H9 (cell line): ENCODE data around the gene RGS6. TPM values are rescaled to one million over a fixed set of nuclear protein-coding genes. Genes with fewer than 3 reads are reported as not detected.

Experiments used
- DNase-seq: peaks from one replicate; pipeline ENCODE4 v3.0.0-alpha.2; 2017
- H2AFZ ChIP-seq: one replicate; pipeline ENCODE4 v1.6.1; 2013; ENCODE audit warnings: mild to moderate bottlenecking, low read length, control low read depth, moderate library complexity
- H2AK5ac ChIP-seq: 2 replicates; pipeline ENCODE4 v1.6.1; 2013; ENCODE audit warnings: low read length, control low read depth, mixed read lengths; ENCODE audit not compliant: insufficient read length
- H2BK120ac ChIP-seq: one replicate; pipeline ENCODE4 v1.6.1; 2013; ENCODE audit warnings: low read depth, mild to moderate bottlenecking, low read length, control low read depth, inconsistent platforms; ENCODE audit not compliant: poor library complexity, severe bottlenecking
- H2BK12ac ChIP-seq: 2 replicates; pipeline ENCODE4 v1.6.1; 2013; ENCODE audit warnings: low read length, control low read depth, mixed read lengths, low read depth; ENCODE audit not compliant: insufficient read length
- H2BK15ac ChIP-seq: 2 replicates; pipeline ENCODE4 v1.6.1; 2013; ENCODE audit warnings: low read depth, low read length, control low read depth
- H2BK20ac ChIP-seq: one replicate; pipeline ENCODE4 v1.6.1; 2013; ENCODE audit warnings: low read depth, mild to moderate bottlenecking, low read length, control low read depth, inconsistent platforms; ENCODE audit not compliant: poor library complexity, severe bottlenecking
- H2BK5ac ChIP-seq: 2 replicates; pipeline ENCODE4 v1.6.1; 2013; ENCODE audit warnings: low read length, control low read depth, mixed read lengths; ENCODE audit not compliant: insufficient read length
- H3K14ac ChIP-seq: 2 replicates; pipeline ENCODE4 v1.6.1; 2013; ENCODE audit warnings: low read length, control low read depth; ENCODE audit not compliant: insufficient read depth
- H3K18ac ChIP-seq: 2 replicates; pipeline ENCODE4 v1.6.1; 2013; ENCODE audit warnings: low read depth, mild to moderate bottlenecking, mixed read lengths, low read length, control low read depth; ENCODE audit not compliant: insufficient read length
- H3K23ac ChIP-seq: 2 replicates; pipeline ENCODE4 v1.6.1; 2013; ENCODE audit warnings: low read length, control low read depth, mixed read lengths, low read depth; ENCODE audit not compliant: insufficient read length
- H3K23me2 ChIP-seq: 2 replicates; pipeline ENCODE4 v1.6.1; 2013; ENCODE audit warnings: low read depth, mild to moderate bottlenecking, mixed read lengths, low read length, control low read depth; ENCODE audit not compliant: insufficient read length, poor library complexity, severe bottlenecking
- H3K27ac ChIP-seq: 2 replicates; pipeline ENCODE4 v1.5.1; 2013; ENCODE audit warnings: low read length, control low read depth, mixed read lengths, low read depth; ENCODE audit not compliant: insufficient read length
- H3K27me3 ChIP-seq: 2 replicates; pipeline ENCODE4 v1.6.1; 2013; ENCODE audit warnings: low read length, control low read depth, inconsistent platforms; ENCODE audit not compliant: insufficient read depth
- H3K4ac ChIP-seq: 2 replicates; pipeline ENCODE4 v1.6.1; 2013; ENCODE audit warnings: low read depth, mild to moderate bottlenecking, control low read depth, inconsistent platforms, low read length, moderate library complexity
- H3K4me1 ChIP-seq: 2 replicates; pipeline ENCODE4 v1.6.1; 2013; ENCODE audit warnings: low read length, control low read depth, inconsistent platforms; ENCODE audit not compliant: insufficient read depth
- H3K4me2 ChIP-seq: 2 replicates; pipeline ENCODE4 v1.6.1; 2013; ENCODE audit warnings: low read length, control low read depth, mixed read lengths; ENCODE audit not compliant: insufficient read length, insufficient read depth
- H3K56ac ChIP-seq: 2 replicates; pipeline ENCODE4 v1.6.1; 2013; ENCODE audit warnings: low read depth, mild to moderate bottlenecking, mixed read lengths, low read length, control low read depth; ENCODE audit not compliant: insufficient read length
- H3K79me1 ChIP-seq: 2 replicates; pipeline ENCODE4 v1.6.1; 2013; ENCODE audit warnings: low read depth, mild to moderate bottlenecking, moderate library complexity, low read length, control low read depth, inconsistent platforms; ENCODE audit not compliant: insufficient read depth, poor library complexity, severe bottlenecking
- H3K79me2 ChIP-seq: 2 replicates; pipeline ENCODE4 v1.6.1; 2013; ENCODE audit warnings: low read length, control low read depth, inconsistent platforms; ENCODE audit not compliant: insufficient read depth
- H3K9ac ChIP-seq: 2 replicates; pipeline ENCODE4 v1.6.1; 2013; ENCODE audit warnings: low read length, control low read depth, mixed read lengths; ENCODE audit not compliant: insufficient read length; ENCODE audit errors: extremely low read depth
- H3K9me3 ChIP-seq: one replicate; pipeline ENCODE4 v1.6.1; 2013; ENCODE audit warnings: low read depth, low read length, inconsistent platforms; ENCODE audit not compliant: control insufficient read depth
- H3T11ph ChIP-seq: one replicate; pipeline ENCODE4 v1.6.1; 2013; ENCODE audit warnings: mild to moderate bottlenecking, low read length, control low read depth, inconsistent platforms
- H4K20me1 ChIP-seq: one replicate; pipeline ENCODE4 v1.6.1; 2013; ENCODE audit not compliant: control insufficient read depth, insufficient read length, insufficient read depth
- H4K5ac ChIP-seq: 2 replicates; pipeline ENCODE4 v1.6.1; 2013; ENCODE audit warnings: low read depth, mild to moderate bottlenecking, mixed read lengths, low read length, control low read depth; ENCODE audit not compliant: insufficient read length
- H4K8ac ChIP-seq: replicated peaks from 2 replicates; pipeline ENCODE4 v1.6.1; 2013; ENCODE audit warnings: low read length, control low read depth, mixed read lengths, low read depth; ENCODE audit not compliant: insufficient read length
- H4K91ac ChIP-seq: 2 replicates; pipeline ENCODE4 v1.6.1; 2013; ENCODE audit warnings: low read depth, mild to moderate bottlenecking, moderate library complexity, mixed read lengths, low read length, control low read depth; ENCODE audit not compliant: insufficient read length
- H3K27ac Mint-ChIP-seq, 3 experiments: 2 replicates in 2 of 3; 3 replicates in 1 of 3; pipeline ENCODE4 v1.8.0; 2020 to 2021; ENCODE audit warnings: mixed read lengths in 3 of 3, mild to moderate bottlenecking in 1 of 3, moderate library complexity in 1 of 3
- H3K27me3 Mint-ChIP-seq: 2 replicates; pipeline ENCODE4 v1.8.0; 2021; ENCODE audit warnings: low read depth, mild to moderate bottlenecking, moderate library complexity, mixed read lengths
- H3K36me3 Mint-ChIP-seq, 3 experiments: 2 replicates in 2 of 3; 3 replicates in 1 of 3; pipeline ENCODE4 v1.8.0; 2020 to 2021; ENCODE audit warnings: low read depth in 3 of 3, mixed read lengths in 3 of 3; ENCODE audit not compliant: insufficient read depth in 1 of 3
- H3K4me1 Mint-ChIP-seq, 2 experiments: 2 replicates each; pipeline ENCODE4 v1.8.0; 2020; ENCODE audit warnings: mixed read lengths in 2 of 2
- H3K4me3 Mint-ChIP-seq, 2 experiments: 2 replicates in 1 of 2; 3 replicates in 1 of 2; pipeline ENCODE4 v1.8.0; 2020 to 2021; ENCODE audit warnings: mild to moderate bottlenecking in 2 of 2, mixed read lengths in 2 of 2, moderate library complexity in 1 of 2
- H3K9me3 Mint-ChIP-seq, 2 experiments: 2 replicates in 1 of 2; 3 replicates in 1 of 2; pipeline ENCODE4 v1.8.0; 2020; ENCODE audit warnings: mild to moderate bottlenecking in 2 of 2, mixed read lengths in 2 of 2, moderate library complexity in 1 of 2
- WGBS: extraction: QIAGEN DNeasy Blood & Tissue Kit; methylation state at CpG from one replicate; pipeline ENCODE4 v1.1.7; 2013; ENCODE audit warnings: missing lambda C conversion rate, low lambda C conversion rate, mixed read lengths; ENCODE audit not compliant: insufficient read length; ENCODE audit errors: extremely low coverage; 5-methylcytosine and 5-hydroxymethylcytosine counted together
- total RNA-seq: library from RNA; stranded (reverse); gene quantifications from 2 replicates; pipeline ENCODE4 v1.2.1, GENCODE V29; 2021
- TF ChIP-seq, protein P1 (sequence below): fragments of 200-600 bp; sonication (generic); conservative IDR thresholded peaks from 3 replicates; pipeline ENCODE4 v1.8.0; 2021; ENCODE audit warnings: antibody characterized with exemption, mild to moderate bottlenecking

Gene RGS6
- total RNA-seq, 1 experiment from 2014 or later = 3.0 TPM

DNA sequence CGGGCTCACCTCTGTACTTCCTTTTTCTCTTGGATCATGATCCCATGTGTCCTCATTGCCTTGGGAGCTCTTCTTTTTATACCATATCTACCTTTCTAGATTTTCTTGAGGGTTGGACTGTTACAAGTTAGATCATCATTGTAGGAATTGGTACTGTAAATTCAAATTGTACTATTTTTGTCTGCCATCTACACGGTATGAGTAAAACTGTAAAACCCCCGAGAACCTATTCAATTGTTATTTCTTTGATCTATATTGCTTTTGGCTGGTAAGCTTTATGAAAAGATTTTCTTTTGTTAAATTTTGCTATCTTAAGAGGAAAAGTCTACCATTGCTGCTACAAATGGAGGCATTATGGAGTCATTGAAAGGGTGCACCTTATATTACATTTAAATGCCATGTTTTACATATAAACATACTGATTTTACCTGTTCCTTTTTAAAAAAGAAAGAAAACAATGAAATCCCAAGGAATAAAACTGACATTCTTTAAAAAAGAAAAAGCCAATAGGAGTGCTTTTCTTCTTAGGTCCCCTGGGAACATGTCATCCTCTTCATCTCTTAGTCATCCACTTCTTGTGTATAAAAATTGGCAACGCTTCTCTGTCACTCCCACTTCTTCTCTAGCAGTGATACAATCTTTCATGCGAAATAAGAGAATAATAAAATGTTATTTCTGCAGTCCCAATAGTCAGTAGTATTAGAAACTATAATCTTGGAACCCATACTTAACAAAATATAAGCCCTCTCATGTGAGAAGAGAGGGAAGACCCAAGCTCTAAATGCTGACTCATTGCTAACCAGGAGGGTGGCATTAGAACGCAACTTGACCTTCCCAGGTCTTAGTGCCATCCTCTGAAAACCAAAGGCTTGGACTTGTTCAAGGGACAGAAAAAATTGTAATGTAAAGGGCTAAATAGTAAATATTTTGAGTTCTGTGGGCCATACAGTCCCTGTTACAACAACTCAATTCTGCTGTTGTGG lies 20.4 kb downstream of the RGS6 start:
- no peak overlapping the region for H2BK120ac ChIP-seq
- H4K5ac ChIP-seq = no peak overlapping the region
- no peaks in the 10 kb centered on the region for H3K9me3 ChIP-seq
- no peaks in the 10 kb centered on the region for H3K79me2 ChIP-seq
- no peaks in the 10 kb centered on the region for H3K27me3 ChIP-seq
- H2AK5ac ChIP-seq = no peak overlapping the region
- H3K4me1 ChIP-seq = no peaks in the 10 kb centered on the region
- H3K14ac ChIP-seq = no peak overlapping the region
- no peak overlapping the region for H3T11ph ChIP-seq
- H2BK5ac ChIP-seq = no peak overlapping the region
- Mint-ChIP-seq H3K27me3 (no peaks in the 10 kb centered on the region; the same call in 1 of the 2 replicates), H3K36me3 (no peaks in the 10 kb centered on the region; a peak in 1 of 7 replicates), H3K4me3 (no peak overlapping the region), H3K4me1 (peaks cover 5% of the 10 kb centered on the region in 2 experiments), H3K27ac (no peak overlapping the region), H3K9me3 (peaks cover 0 to 5% of the 10 kb centered on the region in 2 experiments; a peak in 4 of 5 replicates)
- no peak overlapping the region for H3K4ac ChIP-seq
- no peak overlapping the region for H2BK15ac ChIP-seq
- no peak overlapping the region for H2BK20ac ChIP-seq
- no peak overlapping the region for H3K9ac ChIP-seq
- no peaks in the 10 kb centered on the region for H4K20me1 ChIP-seq
- H3K79me1 ChIP-seq = no peaks in the 10 kb centered on the region
- TF ChIP-seq, protein P1, sequence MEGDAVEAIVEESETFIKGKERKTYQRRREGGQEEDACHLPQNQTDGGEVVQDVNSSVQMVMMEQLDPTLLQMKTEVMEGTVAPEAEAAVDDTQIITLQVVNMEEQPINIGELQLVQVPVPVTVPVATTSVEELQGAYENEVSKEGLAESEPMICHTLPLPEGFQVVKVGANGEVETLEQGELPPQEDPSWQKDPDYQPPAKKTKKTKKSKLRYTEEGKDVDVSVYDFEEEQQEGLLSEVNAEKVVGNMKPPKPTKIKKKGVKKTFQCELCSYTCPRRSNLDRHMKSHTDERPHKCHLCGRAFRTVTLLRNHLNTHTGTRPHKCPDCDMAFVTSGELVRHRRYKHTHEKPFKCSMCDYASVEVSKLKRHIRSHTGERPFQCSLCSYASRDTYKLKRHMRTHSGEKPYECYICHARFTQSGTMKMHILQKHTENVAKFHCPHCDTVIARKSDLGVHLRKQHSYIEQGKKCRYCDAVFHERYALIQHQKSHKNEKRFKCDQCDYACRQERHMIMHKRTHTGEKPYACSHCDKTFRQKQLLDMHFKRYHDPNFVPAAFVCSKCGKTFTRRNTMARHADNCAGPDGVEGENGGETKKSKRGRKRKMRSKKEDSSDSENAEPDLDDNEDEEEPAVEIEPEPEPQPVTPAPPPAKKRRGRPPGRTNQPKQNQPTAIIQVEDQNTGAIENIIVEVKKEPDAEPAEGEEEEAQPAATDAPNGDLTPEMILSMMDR = no peak
- no peak overlapping the region for H3K27ac ChIP-seq
- H2BK12ac ChIP-seq = no peak overlapping the region
- H4K91ac ChIP-seq = no peak overlapping the region
- H3K4me2 ChIP-seq = no peak overlapping the region
- H2AFZ ChIP-seq = no peak overlapping the region
- no peaks in the 10 kb centered on the region for H3K23me2 ChIP-seq
- no peak overlapping the region for H4K8ac ChIP-seq
- H3K56ac ChIP-seq = no peak overlapping the region
- WGBS = no CpG with 5 or more reads among the region's 6 CpGs
- H3K23ac ChIP-seq = no peak overlapping the region
- no peak for DNase-seq
- H3K18ac ChIP-seq = no peak overlapping the region
